ENCODE measurements around the gene AGO3. TPM values are rescaled to one million over a fixed set of nuclear protein-coding genes. Genes with fewer than 3 reads are reported as not detected.

The AGO3 gene
- total RNA-seq, 1 experiment from 2014 or later = 26.9 TPM

DNA sequence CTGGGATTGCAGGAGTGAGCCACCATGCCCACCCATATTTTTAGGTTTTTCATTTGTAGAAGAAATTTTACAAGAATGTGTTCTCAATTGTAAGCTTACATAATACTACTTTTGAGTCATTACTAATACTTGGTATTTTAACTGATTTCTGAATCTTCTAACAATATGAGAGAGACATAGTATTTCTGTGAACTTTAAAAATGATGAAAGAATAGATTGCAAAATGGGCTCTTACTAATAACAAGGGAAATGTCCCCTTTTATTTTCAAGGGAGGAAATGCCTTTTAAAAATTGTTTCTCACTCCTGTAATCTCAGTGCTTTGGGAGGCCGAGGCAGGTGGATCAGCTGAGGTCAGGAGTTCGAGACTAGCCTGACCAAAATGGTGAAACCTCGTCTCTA is 5.9 kb downstream of the AGO3 start:
- DNase-seq (ENCODE audit: low read depth, low spot score) (no peak), ATAC-seq (no peak)
- H3K27me3 ChIP-seq (ENCODE audit: insufficient read depth, low read length) = no peaks in the 10 kb centered on the region
- intact Hi-C loops (cut with micrococcal nuclease) = no loop called here
- H3K4me1 ChIP-seq (ENCODE audit: control insufficient read depth in 1 of 2, insufficient read depth in 2 of 2, low read length in 2 of 2) = peaks cover 8 to 10% of the 10 kb centered on the region in 2 experiments
- peaks cover 14% of the 10 kb centered on the region; the same call in 1 of the 2 replicates for H4K20me1 ChIP-seq (ENCODE audit: insufficient read depth)
- no peaks in the 10 kb centered on the region for H3K36me3 ChIP-seq (ENCODE audit: control insufficient read depth in 1 of 2, insufficient read depth in 2 of 2, low read length in 2 of 2)
- no peak overlapping the region for H3K4me3 ChIP-seq (replicated peaks in 1 of 2; ENCODE audit: low read depth in 1 of 2, low read length in 2 of 2)
- no peak overlapping the region for H2AFZ ChIP-seq (ENCODE audit: low read depth, low read length, poor library complexity, severe bottlenecking)
- no peak overlapping the region for H3K4me2 ChIP-seq (ENCODE audit: low read length)
- no peak overlapping the region for H3K9ac ChIP-seq (ENCODE audit: low read length)
- BruUV-seq (replicated peaks) = no TSS peak
- peaks cover 99% of the 10 kb centered on the region for H3K79me2 ChIP-seq (ENCODE audit: insufficient read depth, low read length)
- CTCF ChIA-PET = interaction anchor here (0.6 kb wide), 1 partner anchor 952 kb away, joined by 3 read pairs; no protein-coding TSS in a partner anchor
- no peak overlapping the region for H3K27ac ChIP-seq (ENCODE audit: low read depth, low read length)
- TF ChIP-seq ZNF274 (IDR thresholded peaks at IDR 0.05; ENCODE audit: low read depth, low read length) (no peak), POLR2A (IDR thresholded peaks at IDR 0.05; ENCODE audit: borderline replicate concordance, extremely low read depth, insufficient read depth, insufficient read length) (no peak), EZH2 (IDR thresholded peaks at IDR 0.05) (no peak), CBX3 (IDR thresholded peaks at IDR 0.05; ENCODE audit: low read depth) (no peak), ZFX (IDR thresholded peaks at IDR 0.05) (no peak), TCF7L2 (IDR thresholded peaks at IDR 0.05; ENCODE audit: borderline replicate concordance, extremely low read depth, insufficient read depth, insufficient read length) (no peak), POLR2AphosphoS5 (IDR thresholded peaks at IDR 0.05; ENCODE audit: low read depth, low read length) (no peak), FOSL1 (IDR thresholded peaks at IDR 0.05; ENCODE audit: low read depth) (no peak), JUND (IDR thresholded peaks at IDR 0.05) (no peak), EZH2phosphoT487 (IDR thresholded peaks at IDR 0.05; ENCODE audit: borderline replicate concordance) (no peak), SIN3A (IDR thresholded peaks at IDR 0.05; ENCODE audit: low read depth) (no peak), EGR1 (IDR thresholded peaks at IDR 0.05; ENCODE audit: low read depth) (no peak)
- TF ChIP-seq, protein P1, sequence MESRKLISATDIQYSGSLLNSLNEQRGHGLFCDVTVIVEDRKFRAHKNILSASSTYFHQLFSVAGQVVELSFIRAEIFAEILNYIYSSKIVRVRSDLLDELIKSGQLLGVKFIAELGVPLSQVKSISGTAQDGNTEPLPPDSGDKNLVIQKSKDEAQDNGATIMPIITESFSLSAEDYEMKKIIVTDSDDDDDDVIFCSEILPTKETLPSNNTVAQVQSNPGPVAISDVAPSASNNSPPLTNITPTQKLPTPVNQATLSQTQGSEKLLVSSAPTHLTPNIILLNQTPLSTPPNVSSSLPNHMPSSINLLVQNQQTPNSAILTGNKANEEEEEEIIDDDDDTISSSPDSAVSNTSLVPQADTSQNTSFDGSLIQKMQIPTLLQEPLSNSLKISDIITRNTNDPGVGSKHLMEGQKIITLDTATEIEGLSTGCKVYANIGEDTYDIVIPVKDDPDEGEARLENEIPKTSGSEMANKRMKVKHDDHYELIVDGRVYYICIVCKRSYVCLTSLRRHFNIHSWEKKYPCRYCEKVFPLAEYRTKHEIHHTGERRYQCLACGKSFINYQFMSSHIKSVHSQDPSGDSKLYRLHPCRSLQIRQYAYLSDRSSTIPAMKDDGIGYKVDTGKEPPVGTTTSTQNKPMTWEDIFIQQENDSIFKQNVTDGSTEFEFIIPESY (IDR thresholded peaks at IDR 0.05; ENCODE audit: extremely low read depth, insufficient replicate concordance, low read length) = no peak
- TF ChIP-seq, protein P2, sequence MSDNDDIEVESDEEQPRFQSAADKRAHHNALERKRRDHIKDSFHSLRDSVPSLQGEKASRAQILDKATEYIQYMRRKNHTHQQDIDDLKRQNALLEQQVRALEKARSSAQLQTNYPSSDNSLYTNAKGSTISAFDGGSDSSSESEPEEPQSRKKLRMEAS (IDR thresholded peaks at IDR 0.05) = no peak
- TF ChIP-seq, protein P3, sequence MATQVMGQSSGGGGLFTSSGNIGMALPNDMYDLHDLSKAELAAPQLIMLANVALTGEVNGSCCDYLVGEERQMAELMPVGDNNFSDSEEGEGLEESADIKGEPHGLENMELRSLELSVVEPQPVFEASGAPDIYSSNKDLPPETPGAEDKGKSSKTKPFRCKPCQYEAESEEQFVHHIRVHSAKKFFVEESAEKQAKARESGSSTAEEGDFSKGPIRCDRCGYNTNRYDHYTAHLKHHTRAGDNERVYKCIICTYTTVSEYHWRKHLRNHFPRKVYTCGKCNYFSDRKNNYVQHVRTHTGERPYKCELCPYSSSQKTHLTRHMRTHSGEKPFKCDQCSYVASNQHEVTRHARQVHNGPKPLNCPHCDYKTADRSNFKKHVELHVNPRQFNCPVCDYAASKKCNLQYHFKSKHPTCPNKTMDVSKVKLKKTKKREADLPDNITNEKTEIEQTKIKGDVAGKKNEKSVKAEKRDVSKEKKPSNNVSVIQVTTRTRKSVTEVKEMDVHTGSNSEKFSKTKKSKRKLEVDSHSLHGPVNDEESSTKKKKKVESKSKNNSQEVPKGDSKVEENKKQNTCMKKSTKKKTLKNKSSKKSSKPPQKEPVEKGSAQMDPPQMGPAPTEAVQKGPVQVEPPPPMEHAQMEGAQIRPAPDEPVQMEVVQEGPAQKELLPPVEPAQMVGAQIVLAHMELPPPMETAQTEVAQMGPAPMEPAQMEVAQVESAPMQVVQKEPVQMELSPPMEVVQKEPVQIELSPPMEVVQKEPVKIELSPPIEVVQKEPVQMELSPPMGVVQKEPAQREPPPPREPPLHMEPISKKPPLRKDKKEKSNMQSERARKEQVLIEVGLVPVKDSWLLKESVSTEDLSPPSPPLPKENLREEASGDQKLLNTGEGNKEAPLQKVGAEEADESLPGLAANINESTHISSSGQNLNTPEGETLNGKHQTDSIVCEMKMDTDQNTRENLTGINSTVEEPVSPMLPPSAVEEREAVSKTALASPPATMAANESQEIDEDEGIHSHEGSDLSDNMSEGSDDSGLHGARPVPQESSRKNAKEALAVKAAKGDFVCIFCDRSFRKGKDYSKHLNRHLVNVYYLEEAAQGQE (IDR thresholded peaks at IDR 0.05; ENCODE audit: low read depth) = no peak
- TF ChIP-seq, protein P4, sequence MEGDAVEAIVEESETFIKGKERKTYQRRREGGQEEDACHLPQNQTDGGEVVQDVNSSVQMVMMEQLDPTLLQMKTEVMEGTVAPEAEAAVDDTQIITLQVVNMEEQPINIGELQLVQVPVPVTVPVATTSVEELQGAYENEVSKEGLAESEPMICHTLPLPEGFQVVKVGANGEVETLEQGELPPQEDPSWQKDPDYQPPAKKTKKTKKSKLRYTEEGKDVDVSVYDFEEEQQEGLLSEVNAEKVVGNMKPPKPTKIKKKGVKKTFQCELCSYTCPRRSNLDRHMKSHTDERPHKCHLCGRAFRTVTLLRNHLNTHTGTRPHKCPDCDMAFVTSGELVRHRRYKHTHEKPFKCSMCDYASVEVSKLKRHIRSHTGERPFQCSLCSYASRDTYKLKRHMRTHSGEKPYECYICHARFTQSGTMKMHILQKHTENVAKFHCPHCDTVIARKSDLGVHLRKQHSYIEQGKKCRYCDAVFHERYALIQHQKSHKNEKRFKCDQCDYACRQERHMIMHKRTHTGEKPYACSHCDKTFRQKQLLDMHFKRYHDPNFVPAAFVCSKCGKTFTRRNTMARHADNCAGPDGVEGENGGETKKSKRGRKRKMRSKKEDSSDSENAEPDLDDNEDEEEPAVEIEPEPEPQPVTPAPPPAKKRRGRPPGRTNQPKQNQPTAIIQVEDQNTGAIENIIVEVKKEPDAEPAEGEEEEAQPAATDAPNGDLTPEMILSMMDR (IDR thresholded peaks at IDR 0.05 in 2 of 3, conservative IDR thresholded peaks at IDR 0.05 in 1 of 3; ENCODE audit: borderline replicate concordance in 1 of 3, insufficient read depth in 1 of 3, low read depth in 2 of 3, low read length in 2 of 3) = no peak
- TF ChIP-seq, protein P5, sequence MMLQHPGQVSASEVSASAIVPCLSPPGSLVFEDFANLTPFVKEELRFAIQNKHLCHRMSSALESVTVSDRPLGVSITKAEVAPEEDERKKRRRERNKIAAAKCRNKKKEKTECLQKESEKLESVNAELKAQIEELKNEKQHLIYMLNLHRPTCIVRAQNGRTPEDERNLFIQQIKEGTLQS (IDR thresholded peaks at IDR 0.05) = no peak
- POLR2A ChIA-PET = no interaction called here
- no peaks in the 10 kb centered on the region for H3K9me2 ChIP-seq (ENCODE audit: insufficient read depth)
- H3K9me3 ChIP-seq (ENCODE audit: control insufficient read depth in 1 of 2, insufficient read depth in 1 of 2, low read depth in 1 of 2, low read length in 2 of 2) = no peaks in the 10 kb centered on the region
- RAD21 ChIA-PET (ENCODE audit: low non-redundant PET in 1 of 2, low total read pairs in 2 of 2, uncharacterized antibody in 2 of 2, unreplicated experiment in 2 of 2) = no interaction called here

All from HCT116 (cell line).